G401 (cell line): ENCODE data around the gene ZNF106. TPM values are rescaled to one million over a fixed set of nuclear protein-coding genes. Genes with fewer than 3 reads are reported as not detected.

Experiments used
- DNase-seq: peaks from one replicate; pipeline ENCODE4 v3.0.0-alpha.2; 2015; ENCODE audit warnings: low spot score
- in situ Hi-C: cut with HindIII; loops from 2 replicates; pipeline ENCODE4 v1.10.0; 2016; ENCODE audit warnings: low sequenced_read_pairs, mixed read lengths
- total RNA-seq: library from RNA; depleted of rRNA; stranded (reverse); fragments of >200 nt; shearing (Covaris generic); gene quantifications from 2 replicates; pipeline ENCODE4 v1.2.3, GENCODE V29; 2014; rRNA removed

The ZNF106 gene
- total RNA-seq, 1 experiment from 2014 or later, result 134 TPM

GRCh38 chr15:42375941-42376340 is 115.0 kb downstream of the ZNF106 start:
- DNase-seq, result no peak
- in situ Hi-C loops, result no loop called here

- in situ Hi-C loops, result no loop called here
- DNase-seq, result no peak
Observed at GRCh38 chr15:42375252-42375651, 115.7 kb downstream of the ZNF106 start.

- in situ Hi-C loops, result no loop called here
- no peak for DNase-seq
Observed at GRCh38 chr15:42374810-42375209, 116.1 kb downstream of the ZNF106 start.

GRCh38 chr15:42373936-42374335 is 117.0 kb downstream of the ZNF106 start:
- in situ Hi-C loops, result no loop called here
- no peak for DNase-seq

- in situ Hi-C loops, result no loop called here
Observed at GRCh38 chr15:42373274-42373673, 117.7 kb downstream of the ZNF106 start.

GRCh38 chr15:42371096-42371495 is 119.8 kb downstream of the ZNF106 start:
- in situ Hi-C loops, result no loop called here
- no peak for DNase-seq

More at GRCh38 chr15:42373274-42373673, 117.7 kb downstream of the ZNF106 start:
- DNase-seq, result no peak

GRCh38 chr15:42368096-42368495 is 122.8 kb downstream of the ZNF106 start:
- in situ Hi-C loops, result no loop called here
- no peak for DNase-seq

GRCh38 chr15:42367041-42367440 is 123.9 kb downstream of the ZNF106 start:
- in situ Hi-C loops, result no loop called here
- DNase-seq, result no peak

GRCh38 chr15:42365921-42366550 is 124.9 kb downstream of the ZNF106 start:
- no peak for DNase-seq
- in situ Hi-C loops, result no loop called here

GRCh38 chr15:42364529-42364928 is 126.4 kb downstream of the ZNF106 start:
- peak; percentile 7 for DNase-seq
- in situ Hi-C loops, result no loop called here

GRCh38 chr15:42363942-42364341 is 127.0 kb downstream of the ZNF106 start:
- in situ Hi-C loops, result no loop called here
- no peak for DNase-seq

GRCh38 chr15:42363487-42363886 is 127.5 kb downstream of the ZNF106 start:
- in situ Hi-C loops, result no loop called here
- DNase-seq, result no peak

Other genes starting within 250 kb of the ZNF106 start
- 4.0 and 6.0 TPM in 2 replicates for gene GANC, start 217.9 kb downstream of the ZNF106 start, total RNA-seq
- gene TMEM87A, start 217.7 kb downstream of the ZNF106 start, total RNA-seq, result 26.0 and 55.0 TPM in 2 replicates
- gene CAPN3, start 131.6 kb downstream of the ZNF106 start, total RNA-seq, result 0.27 and 0.43 TPM in 2 replicates
- gene SNAP23, start 4.5 kb upstream of the ZNF106 start, total RNA-seq, result 98.5 and 122 TPM in 2 replicates
- gene LRRC57, start 57.7 kb upstream of the ZNF106 start, total RNA-seq, result 17.2 and 26.2 TPM in 2 replicates
- 18.2 and 39.1 TPM in 2 replicates for gene HAUS2, start 57.7 kb upstream of the ZNF106 start, total RNA-seq
- 2.5 and 4.0 TPM in 2 replicates for gene STARD9, start 84.5 kb upstream of the ZNF106 start, total RNA-seq
- 12.6 and 17.7 TPM in 2 replicates for gene CDAN1, start 246.0 kb upstream of the ZNF106 start, total RNA-seq